HEK293T (cell line): ENCODE measurements around the gene TTLL9.

Experiments used
- BHLHE40 ChIP-seq: fragments of 450-650 bp; IDR thresholded peaks from 2 replicates; pipeline ENCODE4 v1.6.1; 2016; ENCODE audit warnings: mild to moderate bottlenecking, moderate library complexity, borderline replicate concordance
- CTBP1 ChIP-seq: fragments of 450-650 bp; IDR thresholded peaks from 2 replicates; pipeline ENCODE4 v1.6.1; 2016; ENCODE audit warnings: borderline replicate concordance
- ELF4 ChIP-seq: fragments of 450-650 bp; IDR thresholded peaks from 2 replicates; pipeline ENCODE4 v1.6.1; 2017; ENCODE audit warnings: antibody characterized with exemption
- FOXK2 ChIP-seq: fragments of 450-650 bp; IDR thresholded peaks from 2 replicates; pipeline ENCODE4 v1.6.1; 2016; ENCODE audit warnings: mild to moderate bottlenecking
- FOXM1 ChIP-seq: fragments of 450-650 bp; IDR thresholded peaks from 2 replicates; pipeline ENCODE4 v1.6.1; 2017; ENCODE audit warnings: mild to moderate bottlenecking, borderline replicate concordance
- LEF1 ChIP-seq: fragments of 450-650 bp; IDR thresholded peaks from 2 replicates; pipeline ENCODE4 v1.6.1; 2017; ENCODE audit warnings: mild to moderate bottlenecking, borderline replicate concordance
- SP1 ChIP-seq: fragments of 450-650 bp; IDR thresholded peaks from 2 replicates; pipeline ENCODE4 v1.6.1; 2017
- SUZ12 ChIP-seq: fragments of 450-650 bp; IDR thresholded peaks from 2 replicates; pipeline ENCODE4 v1.6.1; 2016; ENCODE audit warnings: mild to moderate bottlenecking
- TARDBP ChIP-seq: fragments of 450-650 bp; IDR thresholded peaks from 2 replicates; pipeline ENCODE4 v1.6.1; 2016

DNA sequence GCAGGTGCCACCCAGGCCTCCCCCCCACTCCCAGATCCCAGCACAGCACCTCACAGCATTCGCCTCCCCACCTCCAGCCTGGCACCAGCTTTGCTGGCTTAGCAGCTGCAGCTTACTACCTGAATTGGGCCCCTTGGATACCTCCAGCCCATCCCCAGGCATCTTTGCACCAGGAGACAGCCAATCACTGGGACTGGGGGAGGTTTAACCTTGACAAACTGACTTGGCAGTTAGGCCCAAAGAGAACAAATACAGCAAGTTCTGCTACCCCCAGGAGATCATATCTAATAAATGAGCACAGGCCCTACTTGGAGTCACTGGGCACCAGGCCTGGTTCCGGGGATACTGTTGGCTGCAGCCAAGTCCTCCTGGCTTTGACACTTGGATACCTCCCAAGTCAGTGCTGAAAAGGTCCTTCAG is 72.6 kb downstream of the TTLL9 start:
- TF ChIP-seq CTBP1 (no peak), BHLHE40 (no peak), TARDBP (no peak), FOXK2 (no peak), FOXM1 (no peak), LEF1 (no peak), SUZ12 (no peak), SP1 (no peak), ELF4 (no peak)
